GM12874 (cell line): ENCODE results near the gene TMEM59.

Experiments
- TF ChIP-seq, protein P1 (sequence below): IDR thresholded peaks from 2 replicates; pipeline ENCODE4 v1.5.1; 2011; ENCODE audit warnings: low read depth, mild to moderate bottlenecking, control low read depth, low read length, moderate library complexity; ENCODE audit not compliant: insufficient read depth

Gene TMEM59

DNA sequence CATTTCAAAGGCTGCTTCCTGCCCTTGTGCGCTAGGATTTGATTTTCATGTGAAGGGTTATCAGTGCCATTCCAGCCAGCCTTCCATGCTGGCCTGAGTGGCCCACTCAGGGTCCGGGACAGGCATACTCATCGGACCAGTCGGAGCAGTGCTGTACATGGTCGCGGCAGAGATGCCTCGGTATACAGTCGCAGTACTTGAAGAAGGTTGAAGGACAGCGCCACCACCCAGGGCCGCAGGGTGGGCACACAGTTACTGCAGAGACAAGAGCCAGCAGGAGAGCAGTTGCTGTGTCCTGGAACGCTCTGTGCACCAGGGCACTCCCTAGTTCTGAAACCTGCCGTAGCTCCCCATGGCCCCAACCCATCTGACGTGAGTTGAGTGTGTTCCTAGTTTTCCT lies 44.1 kb downstream of the TMEM59 start:
- TF ChIP-seq, protein P1, sequence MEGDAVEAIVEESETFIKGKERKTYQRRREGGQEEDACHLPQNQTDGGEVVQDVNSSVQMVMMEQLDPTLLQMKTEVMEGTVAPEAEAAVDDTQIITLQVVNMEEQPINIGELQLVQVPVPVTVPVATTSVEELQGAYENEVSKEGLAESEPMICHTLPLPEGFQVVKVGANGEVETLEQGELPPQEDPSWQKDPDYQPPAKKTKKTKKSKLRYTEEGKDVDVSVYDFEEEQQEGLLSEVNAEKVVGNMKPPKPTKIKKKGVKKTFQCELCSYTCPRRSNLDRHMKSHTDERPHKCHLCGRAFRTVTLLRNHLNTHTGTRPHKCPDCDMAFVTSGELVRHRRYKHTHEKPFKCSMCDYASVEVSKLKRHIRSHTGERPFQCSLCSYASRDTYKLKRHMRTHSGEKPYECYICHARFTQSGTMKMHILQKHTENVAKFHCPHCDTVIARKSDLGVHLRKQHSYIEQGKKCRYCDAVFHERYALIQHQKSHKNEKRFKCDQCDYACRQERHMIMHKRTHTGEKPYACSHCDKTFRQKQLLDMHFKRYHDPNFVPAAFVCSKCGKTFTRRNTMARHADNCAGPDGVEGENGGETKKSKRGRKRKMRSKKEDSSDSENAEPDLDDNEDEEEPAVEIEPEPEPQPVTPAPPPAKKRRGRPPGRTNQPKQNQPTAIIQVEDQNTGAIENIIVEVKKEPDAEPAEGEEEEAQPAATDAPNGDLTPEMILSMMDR, result no peak

DNA sequence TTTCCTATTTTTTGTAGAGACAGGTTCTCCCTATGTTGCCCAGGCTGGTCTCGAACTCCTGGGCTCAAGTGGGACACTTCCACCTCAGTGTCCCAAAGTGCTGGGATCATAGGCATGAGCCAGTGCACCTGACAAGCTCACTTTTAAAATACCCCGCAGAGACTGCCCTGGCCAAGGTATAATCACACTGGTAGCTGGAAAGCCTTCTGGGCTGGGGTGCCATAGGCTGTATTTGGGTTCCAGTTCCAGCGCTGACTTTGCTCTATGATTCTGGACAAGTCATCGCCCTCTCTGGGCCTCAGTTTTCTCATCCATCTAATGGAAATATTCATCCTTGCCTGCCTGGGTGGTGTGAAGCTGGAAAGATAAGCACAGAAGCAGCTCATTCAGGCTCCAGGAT lies 45.4 kb downstream of the TMEM59 start:
- TF ChIP-seq, protein P1, result no peak

DNA sequence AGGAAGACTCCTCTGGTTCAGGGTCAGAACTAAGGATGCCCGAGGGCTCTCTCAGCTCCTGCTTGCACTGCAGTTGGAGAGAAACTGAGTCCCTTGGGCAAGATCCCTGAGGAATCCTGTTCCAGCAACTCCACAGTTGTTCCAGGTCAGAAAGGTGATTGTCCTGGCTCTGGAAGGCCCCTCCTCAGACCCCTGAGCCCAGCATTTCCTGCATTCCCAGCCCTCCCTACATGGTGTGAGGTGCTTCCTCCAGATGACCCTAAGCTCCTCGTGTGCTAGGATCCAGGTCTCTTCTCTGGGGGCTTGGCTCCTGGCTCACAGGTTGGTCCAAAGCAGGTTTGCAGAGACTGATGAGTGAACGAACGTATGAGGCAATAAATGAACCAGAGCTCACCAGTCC lies 46.5 kb downstream of the TMEM59 start:
- TF ChIP-seq, protein P1, result no peak

DNA sequence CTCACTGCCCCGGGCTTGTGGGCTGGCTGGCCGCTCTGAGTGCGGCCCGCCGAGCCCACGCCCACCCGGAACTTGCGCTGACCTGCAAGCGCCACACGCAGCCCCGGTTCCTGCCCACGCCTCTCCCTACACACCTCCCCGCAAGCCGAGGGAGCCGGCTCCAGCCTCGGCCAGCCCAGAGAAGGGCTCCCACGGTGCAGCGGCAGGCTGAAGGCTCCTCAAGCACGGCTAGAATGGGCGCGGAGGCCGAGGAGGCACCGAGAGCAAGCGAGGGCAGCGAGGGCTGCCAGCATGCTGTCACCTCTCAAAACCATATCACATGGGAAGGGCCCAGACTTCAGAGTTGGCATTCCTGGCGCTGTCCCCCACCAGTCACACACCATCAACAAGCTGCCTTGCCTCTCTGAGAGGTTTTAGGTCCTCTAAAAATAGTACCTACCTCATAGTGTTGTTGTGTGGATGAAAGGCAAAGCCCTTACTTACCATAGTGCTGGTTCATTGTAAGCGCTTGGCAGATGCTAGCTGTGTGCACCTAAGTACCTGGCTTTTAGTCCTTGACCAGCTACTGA lies 48.4 kb downstream of the TMEM59 start:
- TF ChIP-seq, protein P1, result no peak

DNA sequence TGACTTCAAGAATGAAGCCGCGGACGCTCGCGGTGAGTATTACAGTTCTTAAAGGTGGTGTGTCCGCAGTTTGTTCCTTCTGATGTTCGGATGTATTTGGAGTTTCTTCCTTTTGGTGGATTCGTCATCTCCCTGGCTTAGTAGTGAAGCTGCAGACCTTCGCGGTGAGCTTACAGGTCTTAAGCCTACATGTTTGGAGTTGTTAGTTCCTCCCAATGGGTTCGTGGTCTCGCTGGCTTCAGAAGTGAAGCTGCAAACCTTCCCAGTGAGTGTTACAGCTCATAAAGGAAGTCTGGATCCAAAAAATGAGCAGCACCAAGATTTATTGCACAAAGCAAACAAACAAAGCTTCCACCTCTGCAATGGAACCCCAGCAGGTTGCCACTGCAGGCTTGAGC lies 49.8 kb downstream of the TMEM59 start:
- TF ChIP-seq, protein P1, result no peak

DNA sequence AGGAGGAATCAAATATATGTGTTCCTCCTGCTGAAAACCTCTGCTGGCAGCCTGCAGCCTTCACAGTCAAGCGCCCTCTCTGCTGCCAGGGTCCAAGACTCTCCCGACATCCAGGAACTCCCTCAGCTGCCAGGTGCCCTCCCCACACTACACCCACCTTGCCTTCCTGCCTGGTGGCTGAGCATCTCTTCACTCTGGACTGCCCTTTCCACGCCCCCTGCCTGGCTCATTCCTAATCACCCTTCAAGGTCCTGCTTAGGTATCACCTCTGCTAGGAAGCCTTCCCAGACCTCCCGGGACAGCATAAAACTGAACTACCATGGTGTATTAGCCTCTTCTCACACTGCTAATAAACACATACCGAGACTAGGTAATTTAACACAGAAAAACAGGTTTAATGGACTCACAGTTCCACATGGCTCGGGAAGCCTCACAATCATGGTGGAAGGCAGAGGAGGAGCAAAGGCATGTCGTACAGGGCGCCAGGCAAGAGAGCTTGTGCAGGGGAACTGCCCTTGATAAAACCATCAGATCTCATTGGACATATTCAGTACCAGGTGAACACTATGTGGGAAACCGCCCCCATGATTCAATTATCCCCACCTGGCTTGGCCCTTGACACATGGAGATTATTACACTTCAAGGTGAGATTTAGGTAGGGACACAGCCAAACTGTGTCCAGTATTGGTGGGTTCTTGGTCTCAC lies 50.3 kb downstream of the TMEM59 start:
- TF ChIP-seq, protein P1, result no peak

DNA sequence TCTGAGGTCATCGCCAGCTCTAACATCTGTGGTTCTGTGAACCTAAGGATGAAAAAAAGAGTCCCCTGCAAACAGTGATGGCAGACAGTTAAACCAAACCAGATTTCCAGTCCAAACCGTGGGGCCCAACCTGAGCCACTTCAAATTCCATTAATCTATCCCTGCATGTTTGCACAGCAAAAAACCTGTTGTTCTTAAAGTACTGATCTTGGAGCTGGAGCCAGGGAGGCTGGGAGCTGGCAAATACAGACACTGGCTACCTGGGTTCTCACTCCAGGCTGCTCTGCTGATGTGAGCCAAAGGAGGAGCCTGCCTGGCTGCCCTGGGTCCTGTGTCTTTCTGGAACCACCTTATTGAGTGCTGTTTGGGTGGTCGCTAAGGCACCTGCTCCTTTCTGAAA lies 51.4 kb downstream of the TMEM59 start:
- TF ChIP-seq, protein P1, result no peak
